AG04449 (cell line): ENCODE results near the gene NGB.

Source experiments
- CTCF ChIA-PET: fragments of 350-600 bp; formaldehyde crosslinking; extraction: SDS; loops from one replicate; lab custom pipeline; 2021; ENCODE audit warnings: antibody characterized with exemption; lab: Yijun Ruan, JAX
- POLR2A ChIA-PET: fragments of 400-600, 350-600 bp; formaldehyde crosslinking; extraction: SDS; loops from one replicate; lab custom pipeline; 2020; ENCODE audit warnings: antibody characterized with exemption, inconsistent platforms; lab: Yijun Ruan, JAX
- DNase-seq: peaks from one replicate; pipeline ENCODE4 v3.0.0-alpha.2; 2010; ENCODE audit warnings: low read depth, low spot score
- H3K4me3 ChIP-seq: 2 replicates; pipeline ENCODE4 v1.5.1; 2011; ENCODE audit warnings: low read depth, mild to moderate bottlenecking, control low read depth, low read length
- CTCF ChIP-seq: IDR thresholded peaks from one replicate; pipeline ENCODE4 v1.5.1; 2011; ENCODE audit warnings: mild to moderate bottlenecking, moderate library complexity, low read length, control low read depth, inconsistent platforms; ENCODE audit not compliant: insufficient read depth; ENCODE audit errors: missing control alignments

The NGB gene

DNA sequence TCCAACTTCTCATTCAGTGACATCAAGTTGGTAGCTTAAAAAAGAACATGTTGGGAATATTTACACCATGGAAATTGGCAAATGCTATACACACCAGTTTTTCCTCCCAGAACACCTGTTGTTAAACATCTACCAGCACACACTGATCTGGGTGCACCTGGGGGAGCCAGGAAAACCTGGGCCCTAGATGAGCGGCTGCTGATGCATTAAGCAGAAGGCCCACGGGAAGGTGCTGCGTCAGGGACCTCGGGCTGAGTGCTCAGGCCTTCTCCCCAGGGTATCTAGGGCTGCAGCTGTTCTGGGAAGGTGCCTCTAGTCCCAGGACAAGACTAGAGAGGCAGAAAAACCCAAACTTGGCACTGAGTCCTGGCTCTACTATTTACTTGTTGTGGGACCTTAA is 2.8 kb upstream of the NGB start:
- no peak for TF ChIP-seq CTCF
- no peak overlapping the region for H3K4me3 ChIP-seq
- no peak for DNase-seq
- CTCF ChIA-PET, result interaction anchor here (1.4 to 4.2 kb wide), 2 partner anchors 25 to 42 kb away, joined by 4 to 14 read pairs; no protein-coding TSS in a partner anchor
- POLR2A ChIA-PET, result no interaction called here

- no peak for DNase-seq
- CTCF ChIA-PET, result interaction anchor here (1.0 kb wide), 1 partner anchor 18 kb away, joined by 4 read pairs; no protein-coding TSS in a partner anchor
- POLR2A ChIA-PET, result no interaction called here
- TF ChIP-seq CTCF, result no peak
- H3K4me3 ChIP-seq, result no peak overlapping the region
Measured at GRCh38 chr14:77272261-77272660, 1.3 kb upstream of the NGB start.

DNA sequence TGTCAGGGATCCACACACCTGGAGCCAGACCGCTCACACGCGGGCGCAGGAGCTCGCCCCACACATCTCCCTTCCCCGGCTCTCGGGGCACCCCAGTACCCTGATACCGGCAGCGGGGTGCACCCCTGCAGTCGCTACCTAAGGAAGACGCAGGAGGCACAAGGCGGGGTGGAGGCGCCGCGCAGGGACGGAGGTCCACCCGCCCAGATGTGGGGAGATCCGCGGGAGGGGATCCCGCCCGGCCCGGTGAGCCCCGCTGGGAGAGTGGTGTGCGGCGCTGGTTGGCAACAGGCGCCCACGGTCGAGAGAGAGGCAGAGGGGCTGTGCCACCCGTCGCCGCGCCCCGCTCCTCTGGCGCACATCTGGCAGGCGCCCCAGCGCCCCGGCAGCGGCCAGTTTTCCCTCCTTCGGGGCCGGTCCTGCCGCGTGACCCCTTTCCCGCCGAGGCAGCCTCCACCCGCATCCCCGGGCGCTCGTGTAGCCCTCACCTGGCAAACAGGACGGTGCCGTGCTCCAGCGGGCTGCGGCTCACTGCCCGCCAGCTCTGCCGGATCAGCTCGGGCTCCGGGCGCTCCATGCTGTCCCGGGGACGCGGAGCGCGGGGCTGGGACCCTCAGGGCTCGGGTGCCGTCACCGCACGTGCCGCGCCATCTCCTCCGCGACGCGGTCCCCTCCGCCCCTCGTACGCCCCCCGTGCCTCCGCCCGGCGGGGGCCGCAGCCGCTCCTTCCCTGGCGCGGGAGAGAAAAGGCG is 469 bp downstream of the NGB start:
- no peak overlapping the region for H3K4me3 ChIP-seq
- DNase-seq, result no peak
- POLR2A ChIA-PET, result no interaction called here
- CTCF ChIA-PET, result no interaction called here
- TF ChIP-seq CTCF, result no peak

DNA sequence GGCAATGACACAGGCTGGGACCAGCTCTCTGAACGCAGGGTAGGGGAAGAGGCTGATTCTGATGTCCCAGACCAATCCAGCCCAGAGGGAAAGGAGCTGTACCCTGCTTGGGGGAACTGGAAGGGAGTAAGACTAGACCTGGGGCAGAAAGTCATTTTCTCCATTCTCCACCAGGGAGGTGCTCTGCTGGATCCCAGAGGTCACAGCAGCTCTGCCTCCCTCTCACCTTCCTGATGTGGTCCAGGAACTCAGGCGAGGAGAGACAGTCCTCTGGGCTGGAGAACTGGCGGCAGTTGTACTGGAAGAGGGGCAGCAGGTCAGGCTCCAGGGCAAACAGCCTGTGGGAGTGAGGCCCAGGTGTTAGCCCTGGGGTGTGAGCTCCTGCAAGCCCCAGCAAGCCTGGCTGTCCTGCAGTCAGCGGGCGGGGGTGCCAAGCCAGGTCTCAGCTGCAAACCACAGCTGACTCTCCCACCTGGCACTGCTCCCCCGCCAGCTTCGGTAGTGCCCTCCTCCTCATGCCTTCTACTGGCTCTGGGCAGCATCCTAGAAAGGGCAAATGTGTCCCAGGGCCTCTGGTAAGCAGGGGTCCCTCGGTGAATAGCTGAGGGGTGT is 1.9 kb downstream of the NGB start:
- ChIA-PET CTCF (interaction anchor here (1.1 kb wide), 1 partner anchor 47 kb away, joined by 3 read pairs; no protein-coding TSS in a partner anchor), POLR2A (no interaction called here)
- H3K4me3 ChIP-seq, result no peak overlapping the region
- DNase-seq, result no peak
- no peak for TF ChIP-seq CTCF

- ChIA-PET CTCF (interaction anchor here (0.5 to 1.1 kb wide), 2 partner anchors 48 to 512 kb away, joined by 3 read pairs; no protein-coding TSS in a partner anchor), POLR2A (no interaction called here)
- H3K4me3 ChIP-seq, result no peak overlapping the region
- no peak for TF ChIP-seq CTCF
- DNase-seq, result no peak
Measured at GRCh38 chr14:77267937-77268699, 2.9 kb downstream of the NGB start.

DNA sequence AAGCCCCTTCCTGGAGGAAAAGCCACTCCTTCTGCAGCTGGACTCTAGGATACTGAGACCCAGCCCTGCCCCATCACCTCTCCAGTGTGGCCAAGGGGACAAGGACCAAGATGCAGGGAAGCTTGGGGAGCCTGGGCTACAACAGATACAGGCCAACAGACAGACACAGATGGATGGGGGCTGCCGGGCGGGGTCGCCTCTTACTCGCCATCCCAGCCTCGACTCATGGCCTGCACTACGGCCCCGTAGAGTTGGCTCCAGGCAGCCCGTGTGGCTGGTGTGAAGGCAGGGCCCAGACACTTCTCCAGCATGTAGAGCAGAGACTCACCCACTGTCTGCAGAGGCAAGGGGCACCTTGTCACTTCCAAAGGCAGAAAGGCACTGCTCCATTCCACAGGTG is 4.7 kb downstream of the NGB start:
- CTCF ChIA-PET, result no interaction called here
- no peak overlapping the region for H3K4me3 ChIP-seq
- POLR2A ChIA-PET, result no interaction called here
- DNase-seq, result no peak
- no peak for TF ChIP-seq CTCF
